ENCODE measurements around the gene KATNB1.

Gene KATNB1
- long read RNA-seq, donor 1, partial matches to known transcripts, result 0 of 4 reads
- long read RNA-seq, donor 1, other reads (novel, unspliced or antisense), result 0 of 4 reads
- long read RNA-seq, donor 2, result 0 reads
- long read RNA-seq, donor 3, partial matches to known transcripts, result 0 of 2 reads
- long read RNA-seq, donor 3, other reads (novel, unspliced or antisense), result 0 of 2 reads
- long read RNA-seq, donor 4, result 0 reads
- long read RNA-seq, donor 5, transcript KATNB1-201 (20 exons, 2,664 nt), result major isoform, 6 of 6 reads
- long read RNA-seq, donor 5, partial matches to known transcripts, result 0 of 6 reads
- long read RNA-seq, donor 5, other reads (novel, unspliced or antisense), result 0 of 6 reads
- long read RNA-seq, donor 6, partial matches to known transcripts, result 0 of 1 reads
- long read RNA-seq, donor 6, other reads (novel, unspliced or antisense), result 0 of 1 reads
- long read RNA-seq, donor 7, result 0 reads
- long read RNA-seq, donor 8, partial matches to known transcripts, result 5 of 6 reads
- long read RNA-seq, donor 8, other reads (novel, unspliced or antisense), result 0 of 6 reads

DNA sequence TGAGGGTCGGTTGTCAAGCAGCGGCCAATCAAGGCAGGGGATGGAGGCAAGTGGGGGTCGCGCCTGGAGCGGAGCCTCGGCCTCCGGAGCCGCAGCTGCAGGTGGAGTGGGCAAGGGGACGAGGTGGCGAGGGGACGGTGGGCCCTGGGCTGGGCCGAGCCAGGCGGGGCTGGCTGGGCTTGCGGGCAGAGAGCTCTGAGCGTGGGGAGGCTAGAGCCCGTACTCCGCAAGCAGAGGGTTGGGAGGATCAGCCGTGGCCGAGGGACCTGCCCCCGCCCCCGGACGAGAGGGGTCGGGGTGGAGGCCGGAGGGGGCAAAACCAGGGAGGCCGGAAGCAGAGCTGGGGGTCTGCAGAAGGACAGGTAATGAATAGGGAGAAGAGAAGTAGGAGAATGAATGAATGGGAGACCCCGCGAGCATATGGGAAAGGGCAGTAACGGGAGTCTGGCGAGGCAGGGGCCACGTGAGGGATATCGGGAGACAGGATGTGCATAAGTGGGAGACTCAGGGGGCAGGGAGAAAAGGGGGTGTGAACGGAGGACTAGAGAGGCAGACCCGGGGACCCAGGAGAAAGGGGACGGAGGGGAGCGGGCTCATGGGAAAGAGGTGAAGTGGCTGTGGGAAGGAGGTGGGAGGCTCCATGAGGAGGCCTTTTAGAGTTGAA, at the start of gene KATNB1:
TSS of gene KATNB1 (plus strand) at position 16 of the 664 bp plus-strand sequence. CDS start 1,474 bp downstream, outside the sequence.
- no peak for DNase-seq

DNA sequence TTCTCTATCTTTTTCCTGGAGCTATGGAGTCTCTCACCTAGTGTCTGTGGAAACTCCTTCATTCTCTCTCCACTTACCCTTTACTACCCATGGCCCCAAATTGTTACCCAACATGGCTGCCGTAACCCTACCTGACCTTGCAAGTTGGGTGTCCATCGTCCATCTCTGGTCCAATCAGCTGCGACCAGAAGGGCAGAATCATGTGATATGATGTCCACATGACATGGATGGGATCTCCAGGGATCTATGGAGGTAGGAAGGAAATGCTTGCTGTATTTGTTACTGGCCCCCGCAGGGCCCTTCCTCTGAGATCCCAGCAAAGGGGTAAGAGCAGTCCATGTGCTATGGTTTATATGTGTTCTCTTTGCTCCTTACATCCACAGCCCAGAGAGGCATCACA, 49.0 kb upstream of the KATNB1 start:
- DNase-seq, result no peak

DNA sequence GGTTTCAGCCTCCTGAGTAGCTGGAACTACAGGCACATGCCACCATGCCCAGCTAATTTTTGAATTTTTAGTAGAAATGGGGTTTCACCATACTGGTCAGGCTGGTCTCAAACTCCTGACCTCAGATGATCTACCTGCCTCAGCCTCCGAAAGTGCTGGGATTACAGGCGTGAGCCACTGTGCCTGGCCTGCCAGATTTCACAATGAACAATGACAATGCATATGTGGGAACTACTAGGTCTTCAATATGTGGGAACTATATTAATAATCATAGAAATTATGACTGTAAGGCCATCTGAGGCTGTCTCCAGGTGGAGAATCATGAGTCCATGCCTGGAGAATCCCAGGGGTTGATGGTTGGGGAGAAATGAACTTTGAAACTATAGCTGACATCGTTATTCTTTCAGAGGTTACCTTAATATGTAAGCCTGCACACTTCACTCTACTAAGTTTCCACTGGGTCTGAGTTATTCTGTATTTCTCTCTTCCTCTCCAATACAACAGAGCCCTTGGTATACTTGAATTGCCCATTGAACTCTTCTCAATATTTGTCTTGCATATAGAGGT, 48.1 kb upstream of the KATNB1 start:
- DNase-seq, result no peak

DNA sequence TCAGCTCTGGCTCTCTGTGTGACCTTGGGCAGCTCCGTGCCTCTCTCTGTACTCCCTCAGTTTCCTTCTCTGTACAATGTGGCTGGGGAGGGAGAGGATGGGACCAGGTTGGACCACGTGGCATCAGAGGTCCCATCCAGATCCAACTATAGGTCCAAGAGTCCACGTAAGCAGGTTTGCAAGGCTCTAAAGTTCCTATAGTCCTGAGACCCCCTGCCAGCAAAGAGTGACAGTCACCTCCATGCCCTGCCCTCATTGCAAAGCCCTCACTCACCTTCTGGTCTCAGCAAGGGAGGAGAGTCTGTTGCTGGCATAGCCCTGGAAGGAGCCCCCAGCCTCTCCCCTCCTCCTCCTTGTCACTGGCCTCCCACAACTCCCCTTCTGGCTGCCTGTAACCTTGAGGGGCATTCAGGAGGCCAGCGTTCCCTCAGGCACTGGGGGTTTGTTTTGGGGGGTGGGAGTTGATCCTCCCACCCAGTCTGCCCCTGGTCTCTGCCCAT, 47.0 kb upstream of the KATNB1 start:
- no peak for DNase-seq

DNA sequence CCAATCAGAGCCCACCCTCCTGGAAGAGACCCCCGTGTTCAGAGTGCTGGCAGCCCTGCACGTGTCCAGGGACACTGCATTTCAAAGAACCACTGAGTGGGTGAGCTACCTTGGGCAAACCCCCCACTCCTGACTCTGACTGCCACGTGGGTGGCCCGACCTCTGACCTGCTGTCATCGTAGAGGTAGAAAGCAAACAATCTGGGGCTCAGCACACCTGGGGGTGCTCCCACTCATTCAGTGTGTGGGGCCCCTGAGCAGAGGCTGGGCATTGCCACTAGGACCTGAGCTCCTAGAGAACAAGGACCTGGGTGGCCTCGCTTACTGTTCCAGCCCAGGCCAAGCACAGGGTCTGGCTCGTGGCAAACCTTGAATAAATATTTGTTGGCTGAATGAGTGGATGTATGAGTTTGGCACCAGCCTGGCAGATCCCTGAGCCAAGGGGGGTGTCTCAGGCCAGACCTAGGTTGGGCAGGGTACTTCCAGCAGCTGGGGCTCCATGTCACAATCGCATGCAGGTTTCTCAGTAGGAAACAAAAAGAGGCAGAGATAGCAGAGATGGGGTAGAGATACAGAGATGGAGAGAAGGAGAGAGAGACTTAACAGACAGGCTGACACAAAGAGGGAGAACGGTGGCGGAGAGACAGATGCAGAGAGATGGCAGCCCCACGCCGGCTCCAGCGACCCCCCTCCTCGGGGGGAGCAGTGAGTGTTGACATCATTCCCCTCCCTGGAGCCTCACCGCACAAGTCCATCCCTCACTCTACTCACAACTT, 46.4 kb upstream of the KATNB1 start:
- no peak for DNase-seq

DNA sequence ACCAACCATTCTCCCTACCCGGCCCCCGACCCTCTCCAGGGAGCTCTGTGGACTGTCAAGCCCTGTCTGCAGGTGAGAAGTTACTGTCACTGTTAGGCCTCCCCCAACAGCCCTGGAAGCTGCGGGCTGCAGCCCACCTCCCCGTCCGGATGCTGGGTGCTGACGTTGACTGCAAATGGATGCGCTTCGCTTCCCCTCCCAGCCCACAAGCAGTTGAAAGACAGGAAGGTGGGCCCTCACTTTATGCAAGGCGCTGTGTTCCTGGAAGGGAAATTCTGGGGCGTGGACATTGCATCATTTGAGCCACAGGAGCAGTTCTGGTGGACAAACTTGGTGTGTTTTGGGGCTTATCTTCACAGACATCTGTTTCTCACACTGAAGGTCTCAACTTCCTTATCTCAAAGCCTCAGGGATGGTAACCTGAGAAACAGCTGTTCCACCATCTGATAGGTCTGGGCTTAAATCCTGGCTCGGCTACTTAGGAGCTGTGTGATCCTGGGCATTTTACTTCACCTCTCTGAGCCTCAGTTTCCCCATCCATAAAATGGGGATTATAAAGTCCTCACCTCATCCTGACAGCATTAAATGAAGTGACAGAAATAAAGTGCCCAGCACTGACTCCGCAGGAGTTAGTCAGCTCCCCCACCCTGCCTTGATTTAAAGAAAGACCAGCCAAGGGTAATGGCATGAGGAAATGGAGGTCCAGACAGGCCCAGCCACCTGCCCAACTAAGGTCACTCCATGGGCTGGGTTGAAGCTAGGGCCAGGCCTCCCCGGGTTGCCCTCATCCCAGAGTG, 45.6 kb upstream of the KATNB1 start:
- DNase-seq, result no peak

DNA sequence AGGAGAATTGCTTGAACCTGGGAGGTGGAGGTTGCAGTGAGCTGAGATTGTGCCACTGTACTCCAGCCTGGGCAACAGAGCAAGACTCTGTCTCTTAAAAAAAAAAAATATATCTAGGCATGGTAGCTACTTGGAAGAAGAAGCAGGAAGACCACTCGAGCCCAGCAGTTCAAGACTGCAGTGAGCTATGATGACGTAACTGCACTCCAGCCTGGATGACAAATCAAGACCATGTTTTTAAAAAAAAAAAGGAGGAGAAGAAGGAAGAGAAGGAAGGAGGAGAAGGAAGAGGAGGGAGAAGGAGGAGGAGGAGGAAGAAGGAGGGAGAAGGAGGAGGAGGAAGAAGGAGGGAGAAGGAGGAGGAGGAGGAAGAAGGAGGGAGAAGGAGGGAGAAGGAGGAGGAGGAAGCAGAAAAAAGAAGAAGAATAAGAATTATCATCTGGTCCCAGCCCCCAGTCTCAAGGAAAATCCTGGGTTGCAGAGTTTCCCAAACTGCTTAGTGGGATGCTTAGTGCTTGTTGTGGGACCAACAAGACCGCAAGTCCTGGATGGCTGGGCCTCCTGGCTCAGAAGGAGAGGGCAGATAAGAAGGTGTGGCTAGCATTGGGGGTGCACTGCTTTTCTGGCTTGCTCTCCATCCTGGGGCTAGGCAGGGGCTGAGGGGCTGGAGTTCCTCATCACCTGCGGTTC, 44.6 kb upstream of the KATNB1 start:
- DNase-seq, result no peak

GRCh38 chr16:57692636-57693035, 42.9 kb upstream of the KATNB1 start:
- DNase-seq, result no peak

DNA sequence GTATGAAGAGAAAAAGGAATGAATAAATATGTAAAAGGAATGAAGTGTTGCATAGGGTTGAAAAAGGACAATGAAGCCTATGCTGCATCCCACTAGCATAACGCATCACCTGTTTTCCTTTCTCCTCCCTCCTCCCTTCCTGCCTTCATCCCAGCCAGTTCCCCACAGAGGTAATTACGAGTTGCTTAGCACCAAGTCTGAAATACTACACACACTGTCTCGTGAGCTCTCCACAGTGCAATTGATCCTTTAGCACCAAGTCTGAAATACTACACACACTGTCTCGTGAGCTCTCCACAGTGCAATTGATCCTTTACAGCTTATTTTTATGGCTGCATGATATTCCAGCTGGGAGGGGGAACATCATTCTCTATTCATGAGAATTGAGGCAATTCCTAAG, 42.0 kb upstream of the KATNB1 start:
- DNase-seq, result no peak

DNA sequence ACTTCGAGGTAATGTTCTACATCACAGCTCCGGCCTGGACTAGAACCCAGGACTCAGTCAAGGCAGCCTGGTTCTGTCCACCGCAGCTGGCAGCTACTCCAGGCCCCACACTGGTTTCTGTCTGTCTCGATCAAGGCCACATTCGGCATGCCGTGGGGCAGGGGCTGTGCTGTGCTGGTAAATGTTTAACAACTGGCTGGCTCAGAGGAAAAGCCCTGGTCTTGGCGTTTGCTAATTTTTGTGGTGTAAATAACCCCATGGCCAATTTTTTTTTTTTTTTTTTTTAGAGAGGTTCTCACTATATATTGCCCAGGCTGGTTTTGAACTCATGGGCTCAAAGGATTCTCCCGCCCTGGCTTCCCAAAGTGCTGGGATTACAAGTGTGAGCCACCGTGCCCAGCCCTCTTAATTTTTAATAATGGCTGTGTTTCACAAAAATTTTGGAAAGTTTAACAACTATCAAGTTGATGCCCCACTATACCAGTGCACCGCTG, 41.3 kb upstream of the KATNB1 start:
- DNase-seq, result no peak

- peak; percentile 56 for DNase-seq
These were observed 40.6 kb upstream of the KATNB1 start, which contains the start of gene DRC7 for GRCh38 chr16:57694725-57695679. TSS of gene DRC7 (plus strand) at chr16:57694806. CDS start at chr16:57697950, 3,144 bp downstream.

- no peak for DNase-seq
These were observed 39.9 kb upstream of the KATNB1 start for GRCh38 chr16:57695680-57696069.

DNA sequence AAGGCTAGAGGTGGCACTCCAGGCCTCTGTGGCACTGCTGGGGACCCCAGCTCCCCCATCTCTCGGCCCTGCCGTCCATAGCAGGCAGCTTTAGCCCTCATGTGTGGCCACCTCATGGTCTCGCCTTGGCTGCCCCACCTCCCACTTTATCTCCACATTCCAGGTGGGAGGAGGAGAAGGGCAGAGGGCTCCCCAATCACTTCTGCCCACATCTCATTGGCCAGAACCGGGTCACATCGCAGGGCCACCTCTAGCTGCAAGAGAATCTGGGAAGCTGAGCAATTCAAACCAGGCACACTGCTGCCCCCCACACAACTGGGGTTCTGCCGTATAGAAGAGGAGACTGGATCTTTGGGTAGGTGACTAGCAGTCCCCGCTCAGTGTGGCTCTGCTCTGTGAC, 39.3 kb upstream of the KATNB1 start:
- DNase-seq, result no peak

- DNase-seq, result no peak
These were observed 37.6 kb upstream of the KATNB1 start for GRCh38 chr16:57697896-57698537.

DNA sequence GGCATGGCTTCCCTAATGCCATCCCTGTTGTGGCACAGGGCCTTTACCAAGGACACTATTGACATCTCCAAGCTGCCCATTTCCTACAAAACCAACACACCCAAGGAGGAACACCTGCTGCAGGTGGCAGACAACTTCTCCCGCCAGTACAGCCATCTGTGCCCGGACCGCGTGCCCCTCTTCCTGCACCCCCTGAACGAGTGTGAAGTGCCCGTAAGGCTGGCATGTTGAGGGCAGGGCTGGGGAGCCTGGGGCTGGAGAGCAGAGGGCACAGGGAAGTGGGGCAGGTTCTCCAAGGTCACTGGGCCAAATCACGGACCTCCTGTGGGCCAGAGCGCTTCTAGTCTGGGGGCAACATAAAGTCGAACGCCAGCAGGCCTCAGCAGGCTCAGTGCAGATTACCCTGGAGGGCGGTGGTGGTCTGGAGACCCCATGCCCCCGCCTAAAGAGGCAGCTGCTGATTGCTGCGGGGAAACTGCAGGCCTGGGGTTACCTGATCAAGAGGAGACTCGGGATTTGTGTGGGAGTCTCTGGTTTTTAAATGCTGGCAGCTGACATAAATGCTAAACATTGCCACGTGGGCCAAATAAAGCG, 36.7 kb upstream of the KATNB1 start:
- no peak for DNase-seq

- DNase-seq, result no peak
These were observed 36.1 kb upstream of the KATNB1 start for GRCh38 chr16:57699481-57699880.

DNA sequence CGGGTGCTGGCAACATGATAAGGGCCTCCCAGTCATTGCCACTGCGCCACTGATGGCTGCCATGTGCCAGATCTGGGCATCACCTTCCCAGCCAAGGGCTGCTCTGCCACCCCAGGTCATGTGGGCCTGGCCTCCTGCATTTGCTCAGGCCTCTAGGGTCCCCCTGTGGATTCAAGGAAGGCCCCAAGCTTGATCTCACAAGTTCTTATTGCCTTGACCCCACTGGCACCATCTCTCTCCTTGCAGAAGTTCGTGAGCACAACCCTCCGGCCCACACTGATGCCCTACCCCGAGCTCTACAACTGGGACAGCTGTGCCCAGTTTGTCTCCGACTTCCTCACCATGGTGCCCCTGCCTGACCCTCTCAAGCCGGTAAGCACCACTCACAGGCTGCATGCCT, 35.7 kb upstream of the KATNB1 start:
- no peak for DNase-seq
